ENCODE results near the gene ZFYVE1.
A peak's percentile ranks its signal among the peaks of the same experiment; 100 is the strongest.
"Not testable (repeated sequence)": the region's sequence is repeated elsewhere in the genome, so short reads cannot be mapped to it uniquely, and the experiment has no call there.

ZFYVE1 gene

DNA sequence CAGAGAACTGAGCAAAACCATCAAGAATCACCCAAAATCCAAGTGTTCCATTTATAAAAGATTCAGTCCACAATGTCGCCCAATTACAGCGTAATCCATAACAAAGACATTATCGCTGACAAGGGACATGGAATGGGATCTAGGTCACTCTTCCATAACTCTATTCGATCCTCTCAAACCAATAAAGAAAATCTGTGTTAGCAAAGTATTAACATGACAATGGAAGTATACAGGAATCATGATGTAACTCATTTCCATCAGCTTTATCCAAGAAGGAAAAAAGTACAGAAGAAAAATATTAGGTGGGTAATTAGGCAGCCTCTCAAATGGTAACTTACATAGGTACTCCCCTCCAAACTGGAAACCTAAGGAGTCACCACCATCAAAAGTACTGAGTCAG, 4.9 kb downstream of the ZFYVE1 start:
- H3K4me3 ChIP-seq (ENCODE audit: low read depth, low read length): no peak overlapping the region
- TF ChIP-seq, protein P1, sequence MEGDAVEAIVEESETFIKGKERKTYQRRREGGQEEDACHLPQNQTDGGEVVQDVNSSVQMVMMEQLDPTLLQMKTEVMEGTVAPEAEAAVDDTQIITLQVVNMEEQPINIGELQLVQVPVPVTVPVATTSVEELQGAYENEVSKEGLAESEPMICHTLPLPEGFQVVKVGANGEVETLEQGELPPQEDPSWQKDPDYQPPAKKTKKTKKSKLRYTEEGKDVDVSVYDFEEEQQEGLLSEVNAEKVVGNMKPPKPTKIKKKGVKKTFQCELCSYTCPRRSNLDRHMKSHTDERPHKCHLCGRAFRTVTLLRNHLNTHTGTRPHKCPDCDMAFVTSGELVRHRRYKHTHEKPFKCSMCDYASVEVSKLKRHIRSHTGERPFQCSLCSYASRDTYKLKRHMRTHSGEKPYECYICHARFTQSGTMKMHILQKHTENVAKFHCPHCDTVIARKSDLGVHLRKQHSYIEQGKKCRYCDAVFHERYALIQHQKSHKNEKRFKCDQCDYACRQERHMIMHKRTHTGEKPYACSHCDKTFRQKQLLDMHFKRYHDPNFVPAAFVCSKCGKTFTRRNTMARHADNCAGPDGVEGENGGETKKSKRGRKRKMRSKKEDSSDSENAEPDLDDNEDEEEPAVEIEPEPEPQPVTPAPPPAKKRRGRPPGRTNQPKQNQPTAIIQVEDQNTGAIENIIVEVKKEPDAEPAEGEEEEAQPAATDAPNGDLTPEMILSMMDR (IDR thresholded peaks at IDR 0.05; ENCODE audit: insufficient read depth, low read depth, low read length, missing control alignments): no peak

DNA sequence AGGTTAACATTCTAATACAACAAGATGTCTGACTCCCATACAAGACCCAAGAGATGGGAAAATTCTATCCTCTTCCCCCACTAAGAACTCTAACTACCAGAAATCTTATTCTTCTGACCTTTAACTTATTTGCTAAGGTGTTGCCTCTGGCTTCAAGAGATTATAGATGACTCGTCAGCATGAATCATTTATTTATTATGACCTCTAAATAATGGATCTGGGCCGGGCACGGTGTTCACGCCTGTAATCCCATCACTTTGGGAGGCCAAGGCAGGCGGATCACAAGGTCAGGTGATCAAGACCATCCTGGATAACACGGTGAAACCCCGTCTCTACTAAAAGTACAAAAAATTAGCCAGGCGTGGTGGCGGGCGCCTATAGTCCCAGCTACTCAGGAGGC, 10.9 kb downstream of the ZFYVE1 start:
- DNase-seq (ENCODE audit: low read depth): not testable (repeated sequence)

More for the DNA sequence above, 4.9 kb downstream of the ZFYVE1 start:
- no peak for DNase-seq (ENCODE audit: low read depth)

DNA sequence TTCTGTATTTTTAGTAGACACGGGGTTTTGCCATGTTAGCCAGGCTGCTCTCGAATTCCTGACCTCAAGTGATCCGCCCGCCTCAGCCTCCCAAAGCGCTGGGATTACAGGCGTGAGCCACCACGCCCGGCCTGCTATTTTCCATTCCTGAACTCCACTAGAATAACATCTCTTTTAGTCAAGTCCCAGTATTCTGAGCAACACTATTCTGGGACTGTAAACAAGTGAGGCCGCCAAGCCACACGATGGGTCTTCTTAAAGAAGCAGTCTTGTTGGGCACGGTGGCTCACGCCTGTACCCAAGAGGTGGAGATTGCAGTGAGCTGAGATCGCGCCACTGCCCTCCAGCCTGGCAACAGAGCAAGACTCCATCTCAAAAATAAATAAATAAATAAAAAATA, 11.4 kb downstream of the ZFYVE1 start:
- not testable (repeated sequence) for H3K4me3 ChIP-seq (ENCODE audit: low read depth, low read length); DNase-seq (ENCODE audit: low read depth)

More for the DNA sequence above, 10.9 kb downstream of the ZFYVE1 start:
- H3K4me3 ChIP-seq (ENCODE audit: low read depth, low read length): not testable (repeated sequence)

GRCh38 chr14:73014105-73014504, 12.8 kb downstream of the ZFYVE1 start:
- H3K4me3 ChIP-seq (ENCODE audit: low read depth, low read length): no peak overlapping the region
- DNase-seq (ENCODE audit: low read depth): peak; percentile 91
- TF ChIP-seq, protein P1 (IDR thresholded peaks at IDR 0.05; ENCODE audit: insufficient read depth, low read depth, low read length, missing control alignments): no peak

- not testable (repeated sequence) for H3K4me3 ChIP-seq (ENCODE audit: low read depth, low read length); DNase-seq (ENCODE audit: low read depth)
Measured at GRCh38 chr14:73011189-73011588, 15.7 kb downstream of the ZFYVE1 start.

GRCh38 chr14:73008501-73008900, 18.4 kb downstream of the ZFYVE1 start:
- H3K4me3 ChIP-seq (ENCODE audit: low read depth, low read length): no peak overlapping the region
- no peak for DNase-seq (ENCODE audit: low read depth)
- TF ChIP-seq, protein P1 (IDR thresholded peaks at IDR 0.05; ENCODE audit: insufficient read depth, low read depth, low read length, missing control alignments): no peak

DNA sequence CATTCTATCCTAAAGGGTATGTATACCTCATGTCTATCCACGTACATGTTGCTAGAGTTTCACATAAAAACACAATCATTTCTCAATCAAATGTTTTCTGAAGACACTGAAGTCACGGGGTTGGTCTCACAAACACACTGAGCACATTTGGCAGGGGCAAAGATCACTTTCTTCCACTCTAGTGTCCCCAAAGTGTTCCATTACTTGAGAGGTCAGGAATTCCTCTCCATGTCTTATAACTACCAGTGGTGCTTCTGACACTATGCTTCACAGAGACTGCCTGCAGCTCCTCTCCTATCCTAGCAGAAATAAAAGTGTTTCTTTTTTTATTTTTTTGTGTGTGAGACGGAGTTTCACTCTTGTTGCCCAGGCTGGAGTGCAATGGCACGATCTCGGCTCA, 19.1 kb downstream of the ZFYVE1 start:
- TF ChIP-seq, protein P1 (IDR thresholded peaks at IDR 0.05; ENCODE audit: insufficient read depth, low read depth, low read length, missing control alignments): no peak
- H3K4me3 ChIP-seq (ENCODE audit: low read depth, low read length): no peak overlapping the region
- DNase-seq (ENCODE audit: low read depth): no peak

GRCh38 chr14:73004641-73005040, 22.3 kb downstream of the ZFYVE1 start:
- DNase-seq (ENCODE audit: low read depth): not testable (repeated sequence)

GRCh38 chr14:73003681-73004080, 23.2 kb downstream of the ZFYVE1 start:
- TF ChIP-seq, protein P1 (IDR thresholded peaks at IDR 0.05; ENCODE audit: insufficient read depth, low read depth, low read length, missing control alignments): no peak
- no peak for DNase-seq (ENCODE audit: low read depth)
- no peak overlapping the region for H3K4me3 ChIP-seq (ENCODE audit: low read depth, low read length)

More at GRCh38 chr14:73004641-73005040, 22.3 kb downstream of the ZFYVE1 start:
- not testable (repeated sequence) for H3K4me3 ChIP-seq (ENCODE audit: low read depth, low read length)
